Psoas muscle (tissue), 8 donors: ENCODE results near the gene NOP58. TPM values are rescaled to one million over a fixed set of nuclear protein-coding genes. Genes with fewer than 3 reads are reported as not detected.

Source experiments
- ATAC-seq, 4 donors: fragments of 200-7000 bp; cut with Tn5 transposase; one replicate each; pipeline ENCODE4 v1.9.1; 2020; ENCODE audit warnings: moderate library complexity in 3 of 4, mild to moderate bottlenecking in 2 of 4
- DNase-seq, 2 donors: peaks; one replicate each; pipeline ENCODE4 v3.0.0-alpha.2; 2020
- H3K27ac ChIP-seq: fragments of 200-600 bp; one replicate; pipeline ENCODE4 v1.8.0; 2022
- H3K27me3 ChIP-seq, 3 donors: fragments of 200-600 bp in 1 of 3; one replicate each; pipeline versions ENCODE4 v1.6.1 to v1.8.0; 2013 to 2022; ENCODE audit warnings: low read length in 2 of 3, mild to moderate bottlenecking in 2 of 3, moderate library complexity in 1 of 3; ENCODE audit not compliant: insufficient read depth in 3 of 3
- H3K36me3 ChIP-seq, 2 donors: fragments of 200-600 bp in 1 of 2; one replicate each; pipeline versions ENCODE4 v1.6.1 to v1.8.0; 2013 to 2022; ENCODE audit warnings: low read depth in 1 of 2, mild to moderate bottlenecking in 1 of 2, moderate library complexity in 1 of 2; ENCODE audit not compliant: insufficient read depth in 1 of 2
- H3K4me1 ChIP-seq: fragments of 200-600 bp; one replicate; pipeline ENCODE4 v1.8.0; 2022
- H3K4me3 ChIP-seq: fragments of 200-600 bp; one replicate; pipeline ENCODE4 v1.8.0; 2022; ENCODE audit warnings: mild to moderate bottlenecking
- H3K9me3 ChIP-seq: fragments of 200-600 bp; one replicate; pipeline ENCODE4 v1.8.0; 2022
- CTCF ChIP-seq: fragments of 200-600 bp; IDR thresholded peaks from one replicate; pipeline ENCODE4 v1.8.0; 2022; ENCODE audit warnings: antibody characterized with exemption
- WGBS, 3 donors: extraction: QIAGEN DNeasy Blood & Tissue Kit; methylation state at CpG; one replicate each; pipeline versions ENCODE4 v1.1.6 to v1.1.7; 2013; 5-methylcytosine and 5-hydroxymethylcytosine counted together
- intact Hi-C, 2 donors: fragments of 100-400 bp; cut with DNase I; formaldehyde crosslinking; loops; one replicate each; pipeline versions ENCODE4 v1.11.0 to v1.14.2; 2022
- polyA plus RNA-seq, 3 donors: library from polyadenylated mRNA; stranded (reverse); fragments of 200-250 nt; gene quantifications; one replicate each; pipeline ENCODE4 v1.2.3, GENCODE V29; 2013
- total RNA-seq, 4 donors: library from RNA; stranded (reverse); fragmentation: NEBNext Ultra II Directional in 2 of 4; extraction: Animal tissue kit (Norgen Biotek cat#: 25700) in 2 of 4; gene quantifications; one replicate each; pipeline versions ENCODE4 v1.2.1 to v1.2.4, GENCODE V29; 2021 to 2023
- donor health status: healthy with polysubstance abuse.
- donor health status: DM: no; HTN: no; CAD: no; lungs with moderate emphysema.
- donor health status: Bipolar disorder and iron deficiency.
- donor health status: healthy.
- donor health status: DM: yes; HTN: yes; CAD: no.
- donor health status: DM: no; HTN: no; CAD: no.
- donor health status: DM: no; HTN: no; CAD: no.
- donor health status: DM: yes; HTN: yes; CAD: no.

Gene NOP58
- total and polyA plus RNA-seq, 7 donors: 22.8 to 61.5 (median 46.3) TPM

DNA sequence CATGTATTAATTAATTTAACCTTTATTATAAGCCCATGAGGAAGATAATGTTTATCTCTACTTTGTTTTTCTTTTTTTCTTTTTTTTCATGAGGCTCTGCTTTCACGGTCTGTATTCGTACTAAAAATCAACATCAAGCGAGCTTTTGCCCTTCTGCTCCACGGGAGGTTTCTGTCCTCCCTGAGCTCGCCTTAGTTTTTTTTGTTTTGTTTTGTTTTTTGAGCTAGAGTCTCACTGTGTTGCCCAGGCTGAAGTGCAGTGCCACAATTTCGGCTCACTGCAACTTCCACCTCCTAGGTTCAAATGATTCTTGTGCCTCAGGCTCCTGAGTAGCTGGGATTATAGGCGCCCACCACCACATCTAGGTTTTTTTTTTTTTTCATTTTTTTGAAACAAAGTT lies 80.6 kb downstream of the NOP58 start:
- Histone ChIP-seq H3K9me3 (no peaks in the 10 kb centered on the region), H3K27ac (no peak overlapping the region), H3K36me3 (no peaks in the 10 kb centered on the region), H3K4me1 (no peaks in the 10 kb centered on the region), H3K27me3 (no peaks in the 10 kb centered on the region), H3K4me3 (no peak overlapping the region)
- DNase-seq (no peak), ATAC-seq (no peak)
- WGBS, 3 donors: 94 to 97% (median 95%) methylated on average over 7 of the region's 7 CpGs
- no peak for TF ChIP-seq CTCF
- intact Hi-C loops: no loop called here

Other genes starting within 250 kb of the NOP58 start
- 10 to 100 TPM in 2 of 4 donors, 1 to 10 TPM in 2; 4.1 to 32.1 (median 9.9) TPM for gene FZD7, start 231.9 kb upstream of the NOP58 start, total RNA-seq
- 10 to 100 TPM in 1 of 3 donors, 1 to 10 TPM in 2; 1.8 to 14.4 (median 3.7) TPM for gene FZD7, start 231.9 kb upstream of the NOP58 start, polyA plus RNA-seq
- gene KIAA2012, start 192.5 kb upstream of the NOP58 start, total RNA-seq: under 1 TPM in 1 of 4 donors, not detected in 3; 0.06 TPM
- under 1 TPM in 1 of 3 donors, not detected in 2; 0.03 TPM for gene KIAA2012, start 192.5 kb upstream of the NOP58 start, polyA plus RNA-seq
- gene SUMO1, start 27.2 kb upstream of the NOP58 start, total RNA-seq: 10 to 100 TPM; 55.4 to 70.5 (median 66.2) TPM
- 100 to 1,000 TPM in 1 of 3 donors, 10 to 100 TPM in 2; 69.8 to 134 (median 74.2) TPM for gene SUMO1, start 27.2 kb upstream of the NOP58 start, polyA plus RNA-seq
- 10 to 100 TPM; 21.3 to 43.2 (median 34.4) TPM for gene BMPR2, start 110.6 kb downstream of the NOP58 start, total RNA-seq
- gene BMPR2, start 110.6 kb downstream of the NOP58 start, polyA plus RNA-seq: 1 to 10 TPM; 3.9 to 9.2 (median 4.6) TPM